Body of pancreas (tissue), 4 donors: Measurements from ENCODE around the gene PTPRA. TPM values are rescaled to one million over a fixed set of nuclear protein-coding genes. Genes with fewer than 3 reads are reported as not detected.
A peak's percentile ranks its signal among the peaks of the same experiment; 100 is the strongest.
"Not testable (repeated sequence)": the region's sequence is repeated elsewhere in the genome, so short reads cannot be mapped to it uniquely, and the experiment has no call there.

Experiments used
- ATAC-seq: fragments of 150-250 bp; one replicate; pipeline ENCODE4 v1.9.1; 2016
- DNase-seq, 4 donors: peaks; one replicate each; pipeline ENCODE4 v3.0.0-alpha.2; 2019
- H3K27ac ChIP-seq, 4 donors: fragments of 200-600 bp; sonication (generic); 1 replicate in 3 of 4; 2 replicates in 1 of 4; pipeline versions ENCODE4 v1.5.1 to v1.6.1; 2016 to 2019; ENCODE audit warnings: mild to moderate bottlenecking in 1 of 4, mixed read lengths in 1 of 4, moderate library complexity in 1 of 4
- H3K27me3 ChIP-seq, 2 donors: fragments of 200-600 bp; sonication (generic); one replicate each; pipeline ENCODE4 v1.6.0; 2016; ENCODE audit warnings: mild to moderate bottlenecking in 1 of 2
- H3K36me3 ChIP-seq, 2 donors: fragments of 200-600 bp; sonication (generic); replicated peaks in 1 of 2; 2 replicates each; pipeline ENCODE4 v1.5.1; 2016; ENCODE audit warnings: low read depth in 2 of 2; ENCODE audit not compliant: insufficient read depth in 1 of 2
- H3K4me1 ChIP-seq: fragments of 200-600 bp; sonication (generic); one replicate; pipeline ENCODE4 v1.6.0; 2016
- H3K4me3 ChIP-seq, 2 donors: fragments of 200-600 bp; sonication (generic); 1 replicate in 1 of 2; 2 replicates in 1 of 2; pipeline ENCODE4 v1.5.1; 2016 to 2019
- H3K9me3 ChIP-seq, 3 donors: fragments of 200-600 bp; sonication (generic); 1 replicate in 2 of 3; 2 replicates in 1 of 3; pipeline ENCODE4 v1.5.1; 2016
- CTCF ChIP-seq, 7 experiments: fragments of 450-650 bp in 4 of 7; fragments of 200-600 bp in 3 of 7; sonication (generic) in 3 of 7; IDR thresholded peaks; one replicate each; pipeline ENCODE4 v1.5.1; 2016 to 2019; ENCODE audit warnings: antibody characterized with exemption in 7 of 7
- POLR2A ChIP-seq, 3 donors: fragments of 450-650 bp; IDR thresholded peaks; one replicate each; pipeline ENCODE4 v1.6.1; 2016; ENCODE audit warnings: antibody characterized with exemption in 3 of 3, mild to moderate bottlenecking in 2 of 3
- WGBS, 2 donors: methylation state at CpG; one replicate each; pipeline ENCODE4 v1.1.5; 2017; 5-methylcytosine and 5-hydroxymethylcytosine counted together
- intact Hi-C: fragments of 100-400 bp; cut with DNase I; formaldehyde crosslinking; loops from one replicate; pipeline ENCODE4 v1.15.1; 2023
- total RNA-seq, 2 donors: library from RNA; depleted of rRNA; stranded (reverse); fragments of >200 nt; gene quantifications; one replicate each; pipeline ENCODE4 v1.1.0, GENCODE V29; 2016

The PTPRA gene
- total RNA-seq, result 10 to 100 TPM; 22.3 to 24.1 TPM

DNA sequence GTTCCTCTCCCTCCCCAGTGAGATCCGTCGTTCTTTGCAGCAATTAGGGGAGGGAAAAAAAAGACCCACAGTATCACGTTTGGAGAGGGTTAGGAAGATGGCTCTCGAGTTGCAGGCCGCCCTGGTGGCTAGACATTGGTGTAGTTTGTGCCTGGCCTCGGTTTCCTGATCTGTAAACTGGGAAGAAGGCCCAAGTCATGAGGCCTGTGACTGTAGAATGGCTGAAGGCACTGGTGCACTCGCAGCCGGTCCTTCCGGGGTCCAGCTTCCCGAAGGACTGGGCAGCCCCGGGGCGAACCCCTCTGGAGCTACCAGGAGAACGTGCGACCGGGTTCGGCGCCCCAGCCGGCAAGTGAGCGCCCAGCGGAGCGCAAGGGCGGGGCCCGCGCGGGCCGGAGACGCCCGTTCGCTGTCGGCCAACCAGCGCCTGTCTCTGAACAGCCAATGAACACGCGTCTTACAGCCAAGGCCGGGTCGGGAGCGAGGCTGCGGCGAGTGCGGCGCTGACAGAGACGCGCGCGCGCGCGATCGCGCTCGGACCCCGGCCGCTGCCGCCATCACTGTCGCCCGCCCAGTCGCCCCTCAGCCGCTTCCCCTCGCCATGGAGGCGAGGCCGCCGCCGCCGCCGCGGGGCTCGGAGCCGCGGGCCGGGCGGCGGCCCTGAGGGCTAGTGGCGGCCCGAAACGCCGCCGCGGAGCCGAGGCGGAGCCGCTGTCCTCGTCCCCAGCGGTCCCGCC lies at the start of gene PTPRA:
Gene PTPRA (plus strand): TSS at position 472 of the 737 bp plus-strand sequence. CDS start 90,797 bp downstream, outside the sequence.
- Histone ChIP-seq H3K9me3 (no peaks in the 10 kb centered on the region), H3K36me3 (no peaks in the 10 kb centered on the region), H3K4me1 (peaks cover 37% of the 10 kb centered on the region), H3K27me3 (no peaks in the 10 kb centered on the region), H3K27ac (peak within 1 kb of the TSS in 3 of 4 donors; percentile 42 to 84 (median 65)), H3K4me3 (peak within 1 kb of the TSS; percentile 61 to 93)
- intact Hi-C loops, result no loop called here
- DNase-seq (peak; percentile 89 to 93 (median 92)), ATAC-seq (peak; percentile 97)
- 0% methylated on average over 18 to 28 of the region's 83 CpGs for WGBS, 2 donors
- TF ChIP-seq CTCF (IDR thresholded peaks at IDR 0.05) (no peak), POLR2A (IDR thresholded peaks at IDR 0.05) (peak; percentile 64 to 82 (median 82))

DNA sequence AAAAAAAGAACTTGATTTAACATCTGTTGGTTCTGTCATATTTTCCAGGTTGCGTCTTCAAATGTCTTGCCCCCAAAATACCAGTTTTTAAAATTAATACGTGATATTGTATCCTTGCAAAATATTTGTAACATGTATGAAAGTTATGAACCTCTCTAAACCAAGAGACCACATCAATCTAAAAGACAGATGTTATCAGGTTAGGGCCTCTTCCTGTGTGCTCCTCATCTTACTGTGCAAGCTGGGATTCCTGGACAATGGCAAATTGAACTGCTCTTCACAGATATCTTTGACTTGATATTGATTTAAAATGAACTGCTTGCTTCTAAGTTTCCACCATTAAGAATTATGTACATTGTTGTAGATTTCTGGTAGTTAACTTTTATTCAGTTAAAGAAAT lies 47.5 kb upstream of the PTPRA start:
- DNase-seq (no peak), ATAC-seq (no peak)
- H3K4me3 ChIP-seq, result no peak overlapping the region
- 70 to 89% methylated on average over 2 of the region's 2 CpGs for WGBS, 2 donors
- intact Hi-C loops, result no loop called here
- TF ChIP-seq POLR2A (IDR thresholded peaks at IDR 0.05) (no peak), CTCF (IDR thresholded peaks at IDR 0.05) (no peak)
- H3K9me3 ChIP-seq, result no peaks in the 10 kb centered on the region
- no peak overlapping the region for H3K27ac ChIP-seq
- peaks cover 0 to 4% of the 10 kb centered on the region in 2 donors for H3K27me3 ChIP-seq
- H3K4me1 ChIP-seq, result peaks cover 4% of the 10 kb centered on the region
- no peaks in the 10 kb centered on the region for H3K36me3 ChIP-seq

DNA sequence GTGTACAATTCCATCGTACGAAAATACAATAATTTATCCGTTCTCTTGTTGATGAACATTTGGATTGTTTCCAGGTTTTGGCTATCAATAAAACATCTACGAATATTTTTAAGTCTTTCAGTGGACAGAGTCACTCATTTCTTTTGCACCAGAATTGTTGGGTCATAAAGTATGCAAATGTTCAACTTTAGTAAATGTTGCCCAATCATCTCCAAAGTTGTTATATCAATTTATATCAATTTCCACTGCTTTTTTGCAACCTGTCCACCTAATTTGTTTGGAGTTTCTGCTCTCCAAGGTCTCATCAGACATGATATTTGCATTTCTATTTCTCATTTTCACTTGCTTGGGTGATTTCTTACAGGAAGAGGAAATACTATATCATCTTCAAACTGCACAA lies 46.6 kb upstream of the PTPRA start:
- H3K27ac ChIP-seq, result no peak overlapping the region
- TF ChIP-seq POLR2A (IDR thresholded peaks at IDR 0.05) (no peak), CTCF (IDR thresholded peaks at IDR 0.05) (no peak)
- ATAC-seq, result no peak
- H3K27me3 ChIP-seq, result no peaks in the 10 kb centered on the region
- intact Hi-C loops, result no loop called here
- DNase-seq, result no peak
- 65 to 72% methylated on average over 4 of the region's 4 CpGs for WGBS, 2 donors
- no peaks in the 10 kb centered on the region for H3K4me1 ChIP-seq
- H3K9me3 ChIP-seq, result no peaks in the 10 kb centered on the region
- no peak overlapping the region for H3K4me3 ChIP-seq
- no peaks in the 10 kb centered on the region for H3K36me3 ChIP-seq

GRCh38 chr20:2829376-2829775 lies 43.9 kb upstream of the PTPRA start:
- intact Hi-C loops, result no loop called here
- Histone ChIP-seq H3K27ac (no peak overlapping the region), H3K4me3 (no peak overlapping the region), H3K4me1 (no peaks in the 10 kb centered on the region), H3K9me3 (no peaks in the 10 kb centered on the region), H3K27me3 (no peaks in the 10 kb centered on the region), H3K36me3 (no peaks in the 10 kb centered on the region)
- TF ChIP-seq CTCF (IDR thresholded peaks at IDR 0.05), result no peak
- TF ChIP-seq POLR2A (IDR thresholded peaks at IDR 0.05), result no peak
- WGBS, 2 donors, result 58 to 63% methylated on average over 6 of the region's 6 CpGs
- ATAC-seq (no peak), DNase-seq (no peak)

DNA sequence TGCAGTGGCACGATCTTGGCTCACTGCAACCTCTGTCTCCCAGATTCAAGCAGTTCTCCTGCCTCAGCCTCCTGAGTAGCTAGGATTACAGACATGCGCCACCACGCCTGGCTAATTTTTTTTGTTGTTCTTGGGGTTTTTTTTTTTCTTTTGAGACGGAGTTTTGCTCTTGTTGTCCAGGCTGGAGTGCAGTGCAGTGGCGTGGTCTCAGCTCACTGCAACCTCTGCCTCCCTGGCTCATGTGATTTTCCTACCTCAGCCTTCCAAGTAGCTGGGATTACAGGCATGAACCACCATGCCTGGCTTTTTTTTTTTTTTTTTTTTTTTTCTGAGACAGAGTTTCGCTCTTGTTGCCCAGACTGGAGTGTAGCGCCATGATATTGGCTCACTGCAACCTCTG lies 42.1 kb upstream of the PTPRA start:
- not testable (repeated sequence) for H3K27ac ChIP-seq, H3K4me3 ChIP-seq, H3K27me3 ChIP-seq, H3K36me3 ChIP-seq, ATAC-seq, H3K9me3 ChIP-seq, H3K4me1 ChIP-seq, DNase-seq
- WGBS, 2 donors, result 76% methylated on average over 7 of the region's 7 CpGs
- intact Hi-C loops, result loop anchor here (10.0 kb wide), 1 partner anchor 356 kb away; the partner anchor contains the start of gene SNRPB
